HEK293 (cell line): ENCODE measurements around the gene WTIP.

Experiments used
- CTCF ChIA-PET: fragments of 350-600 bp; formaldehyde crosslinking; extraction: SDS; loops from one replicate; lab custom pipeline; 2021; ENCODE audit warnings: antibody characterized with exemption; lab: Yijun Ruan, JAX
- POLR2A ChIA-PET: fragments of 300-600 bp; formaldehyde crosslinking; extraction: SDS; loops from one replicate; lab custom pipeline; 2020; ENCODE audit warnings: antibody characterized with exemption, inconsistent platforms; lab: Yijun Ruan, JAX
- H3K27ac ChIP-seq: fragments of 200-500 bp; sonication (Bioruptor generic); 2 replicates; pipeline ENCODE4 v1.5.1; 2014; ENCODE audit warnings: low read depth, low read length, control low read depth, inconsistent platforms; ENCODE audit errors: extremely low read depth
- H3K36me3 ChIP-seq, 2 experiments: fragments of 200-500 bp in 1 of 2; sonication (Bioruptor generic) in 1 of 2; 1 replicate in 1 of 2; 2 replicates in 1 of 2; pipeline ENCODE4 v1.5.1; 2014 to 2017; ENCODE audit warnings: inconsistent platforms in 2 of 2, low read length in 2 of 2; ENCODE audit not compliant: control insufficient read depth in 2 of 2, insufficient read depth in 1 of 2
- H3K4me1 ChIP-seq: fragments of 200-500 bp; sonication (Bioruptor generic); 2 replicates; pipeline ENCODE4 v1.5.1; 2014; ENCODE audit warnings: mild to moderate bottlenecking, low read length, inconsistent platforms; ENCODE audit not compliant: control insufficient read depth, insufficient read depth
- H3K4me3 ChIP-seq: 2 replicates; pipeline ENCODE4 v1.5.1; 2011; ENCODE audit warnings: low read depth, mild to moderate bottlenecking, control low read depth, low read length, moderate library complexity
- H3K9me3 ChIP-seq: fragments of 200-500 bp; sonication (Bioruptor generic); 2 replicates; pipeline ENCODE4 v1.5.1; 2014; ENCODE audit warnings: low read depth, low read length, inconsistent platforms; ENCODE audit not compliant: control insufficient read depth, insufficient read depth
- ATF2 ChIP-seq: fragments of 450-650 bp; formaldehyde crosslinking; IDR thresholded peaks from 2 replicates; pipeline ENCODE4 v1.5.1; 2016; ENCODE audit warnings: missing biosample characterization, missing genetic modification characterization, low read depth
- BCL11A ChIP-seq: fragments of 450-650 bp; formaldehyde crosslinking; IDR thresholded peaks from 2 replicates; pipeline ENCODE4 v1.5.1; 2016; ENCODE audit warnings: low read depth, missing biosample characterization, missing genetic modification characterization
- GLI4 ChIP-seq: fragments of 450-650 bp; formaldehyde crosslinking; IDR thresholded peaks from 2 replicates; pipeline ENCODE4 v1.5.1; 2016; ENCODE audit warnings: missing biosample characterization, missing genetic modification characterization
- RBAK ChIP-seq: fragments of 450-650 bp; formaldehyde crosslinking; IDR thresholded peaks from 2 replicates; pipeline ENCODE4 v1.5.1; 2016; ENCODE audit warnings: missing biosample characterization, missing genetic modification characterization
- ZBTB21 ChIP-seq: fragments of 450-650 bp; formaldehyde crosslinking; IDR thresholded peaks from 2 replicates; pipeline ENCODE4 v1.5.1; 2017; ENCODE audit warnings: missing biosample characterization, missing genetic modification characterization
- ZNF830 ChIP-seq: fragments of 450-650 bp; IDR thresholded peaks from 2 replicates; pipeline ENCODE4 v1.5.0; 2018; ENCODE audit warnings: missing biosample characterization, missing genetic modification characterization, low read depth, mild to moderate bottlenecking, moderate library complexity
- TF ChIP-seq, protein P1 (sequence below): fragments of 450-650 bp; formaldehyde crosslinking; IDR thresholded peaks from 2 replicates; pipeline ENCODE4 v1.5.1; 2016; ENCODE audit warnings: missing biosample characterization, missing genetic modification characterization, borderline replicate concordance
- TF ChIP-seq, protein P2 (sequence below): fragments of 450-650 bp; formaldehyde crosslinking; IDR thresholded peaks from 2 replicates; pipeline ENCODE4 v1.5.1; 2017; ENCODE audit warnings: missing biosample characterization, missing genetic modification characterization
- TF ChIP-seq, protein P3 (sequence below): fragments of 450-650 bp; formaldehyde crosslinking; IDR thresholded peaks from 2 replicates; pipeline ENCODE4 v1.5.1; 2016; ENCODE audit warnings: missing biosample characterization, missing genetic modification characterization

Gene WTIP

DNA sequence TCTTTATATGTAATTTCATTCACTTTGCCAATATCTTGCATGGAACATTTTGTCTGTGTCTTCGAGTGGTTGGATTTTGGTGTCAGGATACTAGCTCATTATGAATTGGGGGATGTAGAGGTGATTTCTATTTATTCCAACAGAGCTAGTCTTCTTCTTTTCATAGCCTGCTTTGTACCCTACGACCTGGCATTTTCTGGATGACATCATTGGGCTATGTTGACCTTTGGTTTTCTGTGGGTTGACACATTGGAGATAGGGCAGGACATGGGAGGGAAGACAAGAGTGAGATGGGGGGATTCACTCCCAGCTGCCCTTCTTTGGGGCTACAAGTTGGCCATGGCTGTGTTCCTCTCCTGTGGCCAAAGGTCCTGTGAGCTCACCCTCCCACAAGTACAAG, 38.0 kb downstream of the WTIP start:
- H3K4me1 ChIP-seq, result no peaks in the 10 kb centered on the region
- H3K9me3 ChIP-seq, result peaks cover 5% of the 10 kb centered on the region
- no peak overlapping the region for H3K27ac ChIP-seq
- CTCF ChIA-PET, result interaction anchor here (0.6 to 1.5 kb wide), 9 partner anchors 9 to 193 kb away, joined by 3 to 12 read pairs (median 3); no protein-coding TSS in a partner anchor
- TF ChIP-seq, protein P1, sequence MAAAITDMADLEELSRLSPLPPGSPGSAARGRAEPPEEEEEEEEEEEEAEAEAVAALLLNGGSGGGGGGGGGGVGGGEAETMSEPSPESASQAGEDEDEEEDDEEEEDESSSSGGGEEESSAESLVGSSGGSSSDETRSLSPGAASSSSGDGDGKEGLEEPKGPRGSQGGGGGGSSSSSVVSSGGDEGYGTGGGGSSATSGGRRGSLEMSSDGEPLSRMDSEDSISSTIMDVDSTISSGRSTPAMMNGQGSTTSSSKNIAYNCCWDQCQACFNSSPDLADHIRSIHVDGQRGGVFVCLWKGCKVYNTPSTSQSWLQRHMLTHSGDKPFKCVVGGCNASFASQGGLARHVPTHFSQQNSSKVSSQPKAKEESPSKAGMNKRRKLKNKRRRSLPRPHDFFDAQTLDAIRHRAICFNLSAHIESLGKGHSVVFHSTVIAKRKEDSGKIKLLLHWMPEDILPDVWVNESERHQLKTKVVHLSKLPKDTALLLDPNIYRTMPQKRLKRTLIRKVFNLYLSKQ, result no peak
- TF ChIP-seq ZNF830 (no peak), GLI4 (no peak), ATF2 (tag by site-specific recombination) (peak; percentile 80), BCL11A (tag by site-specific recombination) (no peak), ZBTB21 (tag by site-specific recombination) (no peak)
- TF ChIP-seq, protein P2, sequence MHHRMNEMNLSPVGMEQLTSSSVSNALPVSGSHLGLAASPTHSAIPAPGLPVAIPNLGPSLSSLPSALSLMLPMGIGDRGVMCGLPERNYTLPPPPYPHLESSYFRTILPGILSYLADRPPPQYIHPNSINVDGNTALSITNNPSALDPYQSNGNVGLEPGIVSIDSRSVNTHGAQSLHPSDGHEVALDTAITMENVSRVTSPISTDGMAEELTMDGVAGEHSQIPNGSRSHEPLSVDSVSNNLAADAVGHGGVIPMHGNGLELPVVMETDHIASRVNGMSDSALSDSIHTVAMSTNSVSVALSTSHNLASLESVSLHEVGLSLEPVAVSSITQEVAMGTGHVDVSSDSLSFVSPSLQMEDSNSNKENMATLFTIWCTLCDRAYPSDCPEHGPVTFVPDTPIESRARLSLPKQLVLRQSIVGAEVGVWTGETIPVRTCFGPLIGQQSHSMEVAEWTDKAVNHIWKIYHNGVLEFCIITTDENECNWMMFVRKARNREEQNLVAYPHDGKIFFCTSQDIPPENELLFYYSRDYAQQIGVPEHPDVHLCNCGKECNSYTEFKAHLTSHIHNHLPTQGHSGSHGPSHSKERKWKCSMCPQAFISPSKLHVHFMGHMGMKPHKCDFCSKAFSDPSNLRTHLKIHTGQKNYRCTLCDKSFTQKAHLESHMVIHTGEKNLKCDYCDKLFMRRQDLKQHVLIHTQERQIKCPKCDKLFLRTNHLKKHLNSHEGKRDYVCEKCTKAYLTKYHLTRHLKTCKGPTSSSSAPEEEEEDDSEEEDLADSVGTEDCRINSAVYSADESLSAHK (tag by site-specific recombination), result no peak
- TF ChIP-seq, all 188 proteins: peak for 1
- POLR2A ChIA-PET, result no interaction called here
- H3K36me3 ChIP-seq, result no peaks in the 10 kb centered on the region; a peak in 1 of 3 replicates
- no peak overlapping the region for H3K4me3 ChIP-seq

- Histone ChIP-seq H3K36me3 (no peaks in the 10 kb centered on the region; a peak in 1 of 3 replicates), H3K9me3 (peaks cover 8% of the 10 kb centered on the region), H3K4me1 (no peaks in the 10 kb centered on the region), H3K27ac (no peak overlapping the region), H3K4me3 (no peak overlapping the region)
- TF ChIP-seq, protein P2 (tag by site-specific recombination), result peak; percentile 71
- no peak for TF ChIP-seq RBAK (tag by site-specific recombination)
- TF ChIP-seq, protein P3, sequence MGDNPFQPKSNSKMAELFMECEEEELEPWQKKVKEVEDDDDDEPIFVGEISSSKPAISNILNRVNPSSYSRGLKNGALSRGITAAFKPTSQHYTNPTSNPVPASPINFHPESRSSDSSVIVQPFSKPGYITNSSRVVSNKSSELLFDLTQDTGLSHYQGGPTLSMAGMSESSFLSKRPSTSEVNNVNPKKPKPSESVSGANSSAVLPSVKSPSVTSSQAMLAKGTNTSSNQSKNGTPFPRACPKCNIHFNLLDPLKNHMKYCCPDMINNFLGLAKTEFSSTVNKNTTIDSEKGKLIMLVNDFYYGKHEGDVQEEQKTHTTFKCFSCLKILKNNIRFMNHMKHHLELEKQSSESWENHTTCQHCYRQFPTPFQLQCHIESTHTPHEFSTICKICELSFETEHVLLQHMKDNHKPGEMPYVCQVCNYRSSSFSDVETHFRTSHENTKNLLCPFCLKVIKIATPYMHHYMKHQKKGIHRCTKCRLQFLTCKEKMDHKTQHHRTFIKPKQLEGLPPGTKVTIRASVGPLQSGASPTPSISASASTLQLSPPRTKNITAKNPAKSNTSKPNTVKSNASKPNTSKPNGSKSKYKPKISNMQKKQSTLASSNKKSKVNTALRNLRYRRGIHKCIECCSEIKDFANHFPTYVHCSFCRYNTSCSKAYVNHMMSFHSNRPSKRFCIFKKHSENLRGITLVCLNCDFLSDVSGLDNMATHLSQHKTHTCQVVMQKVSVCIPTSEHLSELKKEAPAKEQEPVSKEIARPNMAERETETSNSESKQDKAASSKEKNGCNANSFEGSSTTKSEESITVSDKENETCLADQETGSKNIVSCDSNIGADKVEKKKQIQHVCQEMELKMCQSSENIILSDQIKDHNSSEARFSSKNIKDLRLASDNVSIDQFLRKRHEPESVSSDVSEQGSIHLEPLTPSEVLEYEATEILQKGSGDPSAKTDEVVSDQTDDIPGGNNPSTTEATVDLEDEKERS (tag by site-specific recombination), result 0 out of 2 replicates have a peak, but pooled peaks have one; percentile 5
- CTCF ChIA-PET, result interaction anchor here (1.0 kb wide), 1 partner anchor 21 kb away, joined by 3 read pairs; no protein-coding TSS in a partner anchor
- POLR2A ChIA-PET, result no interaction called here
Measured at GRCh38 chr19:34523408-34523807, 41.9 kb downstream of the WTIP start.
